ENCODE measurements around the gene BNIP3.
"Not testable (repeated sequence)": the region's sequence is repeated elsewhere in the genome, so short reads cannot be mapped to it uniquely, and the experiment has no call there.

The BNIP3 gene

DNA sequence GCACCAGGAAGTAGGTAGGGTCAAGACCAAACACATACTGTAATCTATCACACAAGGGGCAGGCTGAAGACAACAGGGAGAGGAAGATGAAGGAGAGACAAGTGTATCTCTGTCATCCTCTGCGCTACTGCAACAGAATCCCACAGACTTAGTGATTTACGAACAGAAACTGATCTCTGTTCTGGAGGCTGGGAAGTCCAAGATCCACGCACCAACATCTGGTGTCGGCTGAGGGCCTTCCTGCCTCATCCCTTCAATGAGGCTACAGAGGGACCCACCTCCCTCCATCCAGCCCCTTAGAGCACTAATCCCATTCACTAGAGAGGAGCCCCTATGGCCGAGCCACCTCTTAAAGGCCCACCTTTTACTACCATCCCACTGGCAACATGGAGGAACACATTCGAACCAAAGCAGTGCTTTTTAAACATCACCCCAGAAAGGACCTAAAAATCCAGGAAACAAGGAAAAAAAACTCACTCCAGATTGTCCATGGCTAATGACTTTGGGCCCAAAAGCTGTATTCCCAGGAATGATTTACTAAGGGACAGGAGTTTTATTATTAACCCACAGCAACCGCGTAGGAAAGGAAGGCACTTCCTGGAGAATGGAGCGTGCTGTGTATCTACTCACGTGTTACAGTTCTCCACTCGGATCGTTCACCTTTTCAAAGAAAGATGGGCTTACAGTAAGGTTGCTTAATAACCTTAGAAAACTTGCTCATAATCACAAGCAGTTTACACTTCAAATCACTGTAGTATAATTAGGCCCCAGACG lies 4.2 kb downstream of the BNIP3 start:
- DNase-seq, result no peak

DNA sequence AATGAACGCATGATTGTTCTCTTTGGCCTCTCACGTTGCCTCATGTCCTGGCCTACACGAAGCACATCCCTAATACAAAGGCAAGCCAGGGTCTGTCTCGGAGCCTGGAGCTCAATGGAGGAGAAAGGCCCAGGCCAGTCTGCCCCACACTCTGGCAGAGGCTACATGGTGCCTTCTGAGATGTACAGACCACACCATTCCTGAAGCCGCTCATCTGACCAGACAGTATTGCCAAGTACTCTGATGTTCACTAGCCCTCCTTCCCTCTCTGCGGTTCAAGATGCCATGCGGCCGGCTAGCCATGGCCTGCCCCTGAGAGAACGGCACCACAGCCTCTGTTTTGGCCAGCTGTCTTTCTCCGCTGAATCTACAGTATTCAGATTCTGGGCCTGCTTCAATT lies 5.9 kb downstream of the BNIP3 start:
- no peak for DNase-seq

DNA sequence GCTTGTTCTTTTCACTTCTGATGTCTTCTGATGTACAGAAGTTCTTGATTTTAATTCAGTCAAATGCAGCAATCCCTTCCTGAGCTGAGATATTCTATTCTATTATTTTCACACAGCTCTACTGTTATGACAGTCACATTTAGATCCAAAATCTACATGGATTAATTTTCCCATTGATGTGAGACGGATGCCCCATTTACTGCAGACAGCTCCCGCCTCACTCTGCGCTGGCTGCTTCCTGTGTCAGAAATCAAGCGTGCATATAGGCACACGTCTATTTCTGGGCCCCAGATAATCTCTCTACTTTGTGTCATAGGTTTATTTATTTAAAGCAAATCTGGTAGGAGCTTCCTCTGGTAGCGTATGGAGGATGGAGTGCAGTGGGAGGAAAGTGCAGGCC lies 6.7 kb downstream of the BNIP3 start:
- DNase-seq, result no peak

DNA sequence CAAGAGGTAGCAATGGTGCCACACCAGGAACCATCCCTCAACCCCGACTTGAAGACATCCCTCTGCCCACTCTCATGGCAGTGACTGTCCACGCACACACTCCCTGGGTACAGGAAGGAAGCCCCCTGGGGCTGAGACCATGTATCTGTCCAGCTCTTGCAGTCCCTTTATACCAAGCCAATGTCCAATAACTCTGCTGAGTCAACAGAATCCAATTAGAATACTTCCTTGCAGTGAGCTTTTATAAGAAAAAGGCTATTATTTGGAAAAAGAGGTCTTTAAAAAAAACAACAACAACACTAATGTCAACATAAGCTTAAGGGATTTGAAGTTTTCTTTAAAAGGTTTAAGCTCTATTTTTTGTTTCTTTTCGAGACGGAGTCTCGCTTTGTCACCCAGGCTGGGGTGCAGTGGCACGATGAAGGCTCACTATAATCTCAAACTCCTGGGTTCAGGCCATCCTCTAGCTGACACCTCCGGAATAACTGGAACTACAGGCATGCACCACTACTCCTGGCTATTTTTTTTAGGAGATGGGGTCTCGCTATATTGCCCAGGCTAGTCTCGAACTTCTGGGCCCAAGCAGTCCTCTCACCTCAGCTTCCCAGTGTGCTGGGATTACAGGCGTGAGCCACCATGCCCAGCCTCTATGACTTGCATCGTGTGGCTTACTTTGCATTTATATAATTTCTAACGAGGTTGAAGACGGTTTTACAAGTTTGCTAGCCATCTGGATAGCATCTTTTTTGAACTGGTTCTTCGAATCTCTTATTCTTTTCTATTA lies 7.5 kb downstream of the BNIP3 start:
- DNase-seq, result no peak

DNA sequence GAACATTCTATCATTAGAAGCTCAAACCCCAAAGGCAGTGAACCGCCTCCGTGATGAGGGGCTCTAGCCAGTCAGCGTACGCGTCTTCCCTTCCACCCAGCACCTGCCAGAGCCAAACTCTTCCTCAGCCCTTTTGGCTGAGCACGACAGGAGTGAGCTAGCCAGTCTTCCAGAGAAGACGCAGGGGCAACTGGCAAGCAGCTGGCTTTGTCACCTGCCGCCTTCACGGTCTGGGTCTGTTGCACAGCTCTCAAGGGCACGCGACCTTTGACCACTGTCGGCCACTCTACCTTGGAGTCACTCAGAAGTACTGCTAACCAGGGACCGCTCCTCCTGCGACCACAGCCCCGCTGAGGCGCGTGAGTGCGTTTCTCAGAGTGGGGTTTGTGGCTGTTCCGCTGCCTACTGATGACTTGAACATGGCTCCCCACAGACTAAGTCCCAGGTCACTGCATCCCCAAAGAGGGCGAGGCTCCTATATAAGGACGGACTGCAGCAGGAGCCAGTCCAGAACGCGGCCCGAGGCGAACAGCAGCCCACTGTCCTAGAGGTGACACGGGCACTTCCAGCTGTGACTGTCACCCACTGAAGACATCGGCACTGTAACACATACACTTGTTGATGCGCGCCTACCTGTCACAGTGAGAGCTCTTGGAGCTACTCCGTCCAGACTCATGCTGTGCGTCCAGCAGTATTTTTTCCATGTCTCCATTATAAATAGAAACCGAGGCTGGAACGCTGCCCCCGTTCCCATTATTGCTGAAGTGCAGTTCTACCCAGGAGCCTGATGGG lies 8.4 kb downstream of the BNIP3 start:
- no peak for DNase-seq

DNA sequence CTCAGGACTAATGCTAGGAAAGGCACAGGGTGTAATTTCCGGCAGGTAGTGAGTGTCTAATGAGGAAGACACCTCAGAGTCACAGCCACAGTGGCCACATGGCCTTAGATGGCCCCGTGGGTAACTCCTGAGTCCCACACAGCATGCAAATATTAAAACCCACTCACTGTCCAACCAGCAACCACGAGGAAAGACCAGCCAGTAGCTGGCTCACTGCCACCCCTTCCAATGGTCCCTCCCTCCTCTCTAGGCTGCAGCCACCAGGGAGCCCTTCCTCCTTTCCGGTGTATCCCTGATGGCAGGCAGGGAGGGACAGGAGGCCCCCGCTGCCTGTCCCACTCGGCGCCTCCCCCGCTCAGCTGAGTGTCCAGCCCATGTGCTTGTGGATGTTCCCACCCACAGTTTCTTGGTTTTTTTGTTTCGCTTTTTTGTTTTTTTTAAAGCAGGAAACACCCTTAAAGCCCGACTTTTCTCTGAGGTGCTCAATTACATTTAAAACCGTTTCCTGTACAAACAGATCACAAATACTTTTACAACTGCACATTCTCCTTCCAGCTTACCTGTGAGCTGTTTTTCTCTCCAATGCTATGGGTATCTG lies 9.2 kb downstream of the BNIP3 start:
- no peak for DNase-seq

DNA sequence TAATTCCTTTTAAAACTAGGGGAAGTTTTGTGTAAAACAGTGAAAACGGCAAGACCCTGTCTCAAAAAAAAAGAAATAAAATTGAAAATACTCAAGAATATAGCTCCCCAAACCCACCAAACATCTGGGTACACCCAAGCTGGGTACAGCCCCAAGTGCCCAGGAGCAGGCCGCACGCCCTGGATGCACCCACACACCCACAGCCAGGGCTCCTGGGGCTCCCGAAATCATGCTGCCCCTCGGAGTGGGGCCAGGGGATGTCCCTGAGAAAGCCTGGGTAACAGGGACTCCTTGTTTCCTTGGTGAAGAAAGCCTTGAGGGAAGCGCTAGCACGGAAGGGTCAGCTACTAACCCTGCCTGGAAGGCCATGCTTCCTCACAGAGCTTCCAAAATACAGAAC lies 10.1 kb downstream of the BNIP3 start:
- no peak for DNase-seq

DNA sequence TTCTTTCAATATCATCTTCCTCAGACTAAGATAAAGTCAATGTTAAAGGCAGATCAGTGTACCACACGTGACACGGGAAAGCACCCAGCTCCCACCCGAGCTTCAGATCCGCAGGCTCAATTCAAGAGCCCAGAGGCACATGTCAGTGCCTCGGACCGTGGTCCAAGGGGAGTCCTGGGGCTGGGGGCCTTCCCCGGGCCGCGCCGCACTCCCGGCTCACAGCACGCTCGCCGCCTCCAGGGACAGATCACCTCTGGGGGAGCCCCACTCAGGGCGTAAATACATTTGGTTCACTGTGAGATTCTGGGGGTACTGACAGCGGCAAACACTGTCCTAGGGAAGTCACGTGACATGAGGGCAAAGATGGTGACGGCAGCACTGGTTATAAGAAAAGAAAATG lies 10.8 kb downstream of the BNIP3 start:
- no peak for DNase-seq

DNA sequence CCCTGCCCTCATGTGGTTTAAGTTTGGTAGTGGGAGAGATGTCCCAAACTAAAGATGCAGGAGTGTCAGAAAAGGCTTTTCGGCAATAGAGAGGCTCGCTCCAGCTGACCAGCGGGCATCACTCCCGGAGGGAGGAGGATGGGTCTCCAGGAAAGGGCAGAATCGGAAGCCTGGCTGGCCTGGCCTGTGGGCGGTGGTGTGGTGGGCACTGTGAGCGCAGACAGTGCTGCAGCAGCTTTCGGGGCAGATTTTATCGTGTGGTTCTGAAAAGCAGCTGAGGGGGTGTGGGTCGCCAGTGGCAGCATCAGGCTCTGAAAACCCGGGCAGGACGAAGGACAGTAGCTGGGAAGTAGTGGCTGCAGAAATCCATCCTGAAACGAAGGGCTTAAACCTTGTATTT lies 12.8 kb downstream of the BNIP3 start:
- DNase-seq, result no peak

DNA sequence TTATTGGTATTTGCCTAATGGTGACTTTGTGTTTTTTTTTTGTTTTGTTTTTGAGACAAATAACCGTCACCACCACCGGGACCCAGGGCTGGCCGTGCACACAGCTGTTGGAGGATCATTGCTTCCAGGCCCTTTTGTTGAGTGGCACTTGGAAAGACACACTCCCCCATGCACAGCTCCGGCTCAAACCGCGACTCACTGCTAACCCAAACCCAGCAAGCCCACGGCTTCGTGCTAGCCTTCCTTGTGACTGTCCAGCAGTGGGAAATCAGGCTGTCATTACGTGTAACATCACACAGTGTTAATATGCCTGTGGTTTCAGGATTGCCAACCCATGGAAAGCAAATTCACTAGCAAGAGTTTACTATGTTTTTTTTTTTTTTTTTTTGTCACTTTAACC lies 17.4 kb downstream of the BNIP3 start:
- no peak for DNase-seq

DNA sequence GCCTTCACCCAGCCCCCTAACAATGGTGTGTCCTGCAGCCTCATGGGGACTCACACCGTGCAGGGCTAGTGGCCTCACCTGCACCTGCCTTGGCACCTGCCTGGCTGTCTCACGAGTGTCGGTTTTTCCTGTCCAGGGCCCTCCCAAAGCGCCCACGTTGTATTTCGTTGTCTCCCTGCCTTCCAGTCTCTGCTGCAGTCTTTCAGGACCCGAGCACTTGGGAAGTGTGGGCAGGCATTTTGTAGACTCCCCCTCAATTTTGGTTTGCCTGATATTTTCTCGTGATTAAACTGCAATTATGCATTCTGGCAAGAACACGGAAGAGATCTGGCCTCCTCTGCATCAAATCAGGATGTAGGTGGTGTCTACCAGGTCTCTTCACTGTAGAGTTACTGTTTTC lies 17.9 kb downstream of the BNIP3 start:
- no peak for DNase-seq

DNA sequence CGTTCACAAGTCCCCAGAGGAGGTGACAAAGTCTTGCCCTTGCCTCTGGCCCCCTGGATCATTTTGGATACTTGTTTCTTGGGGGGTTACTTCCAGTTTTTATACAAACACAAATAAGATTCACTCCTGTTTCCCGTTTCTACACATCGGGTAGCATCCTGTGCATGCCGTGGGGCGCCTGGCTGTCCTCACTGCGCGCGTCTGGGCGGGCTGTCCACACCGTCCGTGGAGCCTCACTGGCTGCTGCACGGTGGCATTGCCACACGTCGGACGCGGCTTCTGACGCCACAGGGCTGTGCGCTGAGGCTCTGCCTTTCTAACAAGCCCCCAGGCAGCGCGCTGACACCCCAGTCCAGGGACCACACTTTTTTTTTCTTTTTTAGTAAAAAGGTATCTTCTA lies 18.4 kb downstream of the BNIP3 start:
- no peak for DNase-seq

DNA sequence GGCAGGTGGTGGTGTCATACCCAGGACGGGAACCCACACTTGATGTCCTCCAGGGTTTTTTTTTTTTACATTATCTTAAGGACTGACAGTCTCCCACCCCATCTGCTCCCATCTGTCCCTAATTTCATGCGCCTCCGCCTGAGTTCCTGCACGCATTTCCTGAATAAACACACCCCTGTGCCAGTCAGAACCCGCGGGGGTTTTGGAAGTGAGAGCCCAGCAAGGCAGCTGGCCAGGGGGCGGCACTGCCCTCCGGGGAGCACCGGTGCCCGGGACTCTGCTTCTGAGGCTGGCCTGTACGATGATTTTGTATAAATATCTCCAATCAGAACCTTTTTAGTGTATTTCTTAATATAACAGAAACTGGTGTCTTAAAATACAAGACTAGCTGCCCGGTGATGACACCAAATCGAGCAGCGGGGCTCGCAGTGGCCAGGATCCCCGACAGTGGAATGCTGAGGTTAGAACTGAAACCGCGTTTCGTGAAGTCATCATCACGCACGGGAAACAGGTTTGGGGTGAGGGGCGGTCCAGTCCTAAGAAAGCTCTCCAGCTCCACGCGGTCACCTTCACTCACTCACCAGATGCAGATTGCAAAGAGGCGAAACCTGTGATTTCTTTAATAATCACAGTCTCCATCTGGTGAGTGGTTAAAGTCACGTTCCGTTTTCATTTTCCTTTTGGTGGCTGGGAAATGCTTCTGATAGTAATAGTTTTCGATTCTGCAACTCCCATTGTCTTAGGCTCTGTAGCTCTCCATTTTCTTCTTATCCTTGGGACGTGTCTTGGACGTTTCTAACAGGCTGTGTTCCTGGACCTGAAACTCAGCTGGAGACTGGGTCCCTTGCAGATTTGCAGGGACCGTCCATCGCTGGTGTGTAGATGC lies 19.7 kb downstream of the BNIP3 start:
- DNase-seq, result peak; percentile 67

DNA sequence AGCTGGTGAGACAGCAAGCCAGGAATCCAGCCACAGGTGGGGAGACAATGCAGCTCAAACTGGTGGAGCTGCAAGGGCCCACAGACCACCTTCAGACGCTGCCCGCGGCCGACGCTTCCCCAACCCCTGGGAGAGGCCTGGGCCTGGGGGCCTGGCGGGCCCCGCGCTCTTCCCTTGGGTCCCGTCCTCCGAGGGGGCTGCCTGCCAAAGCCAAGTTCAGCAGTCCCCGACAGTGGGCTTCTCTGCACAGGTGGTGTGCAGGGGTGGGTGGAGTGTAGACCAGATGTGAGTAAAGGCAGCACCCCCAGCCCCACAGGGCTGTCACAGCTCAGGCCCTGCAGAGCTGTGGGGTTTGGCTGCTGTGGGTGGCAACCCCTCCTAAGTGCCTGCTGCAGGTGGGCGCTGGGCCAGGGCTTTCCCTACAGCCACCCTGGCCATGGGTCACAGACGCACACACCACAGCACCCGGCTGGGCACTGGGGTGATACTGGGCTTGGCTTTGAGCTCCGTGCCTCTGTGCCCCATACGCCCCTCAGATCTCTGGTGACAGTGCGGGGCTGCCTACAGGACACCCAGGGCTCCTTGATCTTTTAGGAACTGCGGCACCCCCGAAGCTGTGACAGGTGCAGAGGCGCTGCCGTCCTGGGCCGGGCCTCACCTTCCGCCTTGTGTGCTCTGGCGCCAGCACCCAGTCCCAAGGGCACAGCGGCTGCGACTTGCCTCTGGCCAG lies 20.5 kb downstream of the BNIP3 start:
- no peak for DNase-seq

DNA sequence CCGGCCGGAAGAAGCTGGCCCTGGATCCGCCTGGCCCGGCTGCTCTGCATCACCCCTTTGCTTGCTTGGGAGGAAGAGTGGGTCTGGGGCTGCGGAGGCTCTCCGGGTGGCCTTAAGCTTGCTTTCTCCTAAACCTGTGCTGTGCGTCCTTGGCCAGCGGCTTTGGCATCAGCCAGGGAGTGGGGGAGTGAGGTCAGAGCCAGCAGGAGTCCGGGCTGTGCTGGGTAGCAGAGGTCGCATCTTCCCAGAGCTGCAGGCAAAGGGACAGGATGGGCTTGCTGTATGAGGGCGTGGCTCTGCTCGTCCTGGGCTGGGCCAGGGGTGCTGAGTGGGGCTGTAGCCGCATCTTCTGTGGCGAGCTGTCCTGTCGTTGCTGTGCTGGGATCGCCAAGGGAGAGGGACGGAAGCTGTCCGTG lies 21.1 kb downstream of the BNIP3 start:
- DNase-seq, result no peak

DNA sequence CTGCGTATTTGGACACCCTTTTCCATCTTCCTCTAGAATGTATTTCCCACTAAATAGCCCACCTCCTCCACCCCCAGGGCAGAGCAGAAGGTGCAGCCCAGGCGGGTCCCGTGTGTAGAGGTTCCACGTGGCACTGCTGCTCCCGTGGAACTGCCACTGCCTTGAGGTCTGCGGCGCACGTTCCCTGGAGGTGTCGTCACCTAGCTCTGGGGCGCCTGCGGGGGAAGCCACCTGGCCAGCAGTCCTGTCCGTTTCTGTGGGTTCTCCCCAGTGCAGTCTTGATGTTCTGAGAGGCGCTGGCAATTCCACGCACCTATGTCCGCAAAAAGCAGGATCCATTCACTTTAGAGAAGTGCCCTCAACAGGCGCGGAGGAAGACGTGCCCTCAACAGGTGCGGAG lies 21.9 kb downstream of the BNIP3 start:
- no peak for DNase-seq

DNA sequence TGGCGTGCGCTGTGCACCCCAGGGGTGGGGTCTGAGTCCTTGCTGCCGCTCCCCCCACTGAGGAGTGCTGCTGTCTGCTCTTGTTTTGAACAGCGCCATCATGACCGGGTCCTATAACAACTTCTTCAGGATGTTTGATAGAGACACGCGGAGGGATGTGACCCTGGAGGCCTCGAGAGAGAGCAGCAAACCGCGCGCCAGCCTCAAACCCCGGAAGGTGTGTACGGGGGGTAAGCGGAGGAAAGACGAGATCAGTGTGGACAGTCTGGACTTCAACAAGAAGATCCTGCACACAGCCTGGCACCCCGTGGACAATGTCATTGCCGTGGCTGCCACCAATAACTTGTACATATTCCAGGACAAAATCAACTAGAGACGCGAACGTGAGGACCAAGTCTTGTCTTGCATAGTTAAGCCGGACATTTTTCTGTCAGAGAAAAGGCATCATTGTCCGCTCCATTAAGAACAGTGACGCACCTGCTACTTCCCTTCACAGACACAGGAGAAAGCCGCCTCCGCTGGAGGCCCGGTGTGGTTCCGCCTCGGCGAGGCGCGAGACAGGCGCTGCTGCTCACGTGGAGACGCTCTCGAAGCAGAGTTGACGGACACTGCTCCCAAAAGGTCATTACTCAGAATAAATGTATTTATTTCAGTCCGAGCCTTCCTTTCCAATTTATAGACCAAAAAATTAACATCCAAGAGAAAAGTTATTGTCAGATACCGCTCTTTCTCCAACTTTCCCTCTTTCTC lies 26.0 kb downstream of the BNIP3 start:
- DNase-seq, result no peak

DNA sequence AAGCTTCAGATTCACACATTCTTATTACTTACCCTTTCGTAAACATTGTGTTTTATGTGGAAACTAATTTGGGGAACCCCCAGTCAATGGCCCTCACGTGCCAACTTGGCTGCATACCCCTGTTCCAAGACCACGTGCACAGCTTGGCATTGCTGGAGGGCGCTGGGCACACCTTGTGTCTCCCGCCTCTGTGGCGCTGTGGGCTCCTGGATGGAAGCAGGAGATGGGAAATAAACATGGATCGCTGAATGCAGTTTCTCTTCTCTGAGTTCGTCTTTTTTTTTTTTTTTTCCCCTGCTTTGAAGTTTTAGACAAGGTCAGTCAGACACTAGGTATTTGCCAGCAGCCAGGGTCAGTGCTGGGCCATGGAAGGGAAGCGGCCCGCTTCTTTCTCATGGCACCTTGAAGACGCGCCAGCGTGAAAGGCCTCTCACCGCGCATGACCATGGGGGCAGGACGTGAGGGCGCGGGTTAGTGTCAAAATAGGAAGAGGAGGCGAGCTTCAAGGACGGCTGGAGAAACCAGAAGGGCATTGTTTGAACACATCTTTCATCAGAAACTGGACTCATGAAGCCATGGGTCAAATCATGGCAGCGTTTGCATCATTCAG lies 27.3 kb downstream of the BNIP3 start:
- DNase-seq, result no peak

DNA sequence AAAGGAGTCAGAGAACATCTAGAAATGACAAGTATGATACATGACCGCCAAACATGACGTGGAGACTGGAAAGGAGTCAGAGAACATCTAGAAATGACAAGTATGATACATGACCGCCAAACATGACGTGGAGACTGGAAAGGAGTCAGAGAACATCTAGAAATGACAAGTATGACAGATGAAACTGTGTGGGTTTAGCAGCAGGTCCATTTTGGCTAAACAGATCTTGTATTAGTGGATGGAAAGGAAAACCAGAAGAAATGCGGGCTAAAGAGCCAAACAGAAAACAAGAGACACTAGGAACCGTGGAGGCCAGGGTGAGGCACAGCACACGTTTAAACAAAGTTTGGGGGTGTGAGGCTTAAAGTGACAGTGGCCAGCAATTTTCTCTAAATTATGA lies 31.8 kb downstream of the BNIP3 start:
- DNase-seq, result not testable (repeated sequence)
